WTC11 (cell line): ENCODE measurements around the gene CYB5B.

Source experiments
- ATF1 ChIP-seq: sonication (generic); formaldehyde crosslinking; IDR thresholded peaks from 2 replicates; pipeline ENCODE4 v1.8.1; 2023; ENCODE audit warnings: mild to moderate bottlenecking, moderate library complexity, missing genetic modification reagents
- CREB1 ChIP-seq: sonication (generic); formaldehyde crosslinking; IDR thresholded peaks from 2 replicates; pipeline ENCODE4 v1.8.0; 2023; ENCODE audit warnings: mild to moderate bottlenecking, missing genetic modification reagents
- FOXJ3 ChIP-seq: sonication (generic); formaldehyde crosslinking; IDR thresholded peaks from 2 replicates; pipeline ENCODE4 v1.9.0; 2021; ENCODE audit warnings: missing genetic modification reagents, mild to moderate bottlenecking, borderline replicate concordance
- JUN ChIP-seq: sonication (generic); formaldehyde crosslinking; IDR thresholded peaks from 2 replicates; pipeline ENCODE4 v1.8.0; 2023; ENCODE audit warnings: mild to moderate bottlenecking, missing genetic modification reagents
- MAX ChIP-seq: sonication (generic); formaldehyde crosslinking; IDR thresholded peaks from 2 replicates; pipeline ENCODE4 v1.8.0; 2022; ENCODE audit warnings: mild to moderate bottlenecking, missing genetic modification reagents
- NFYB ChIP-seq: sonication (generic); formaldehyde crosslinking; conservative IDR thresholded peaks from 2 replicates; pipeline ENCODE4 v1.8.0; 2022; ENCODE audit warnings: low read depth, missing genetic modification reagents
- OVOL2 ChIP-seq: fragments of 250-450 bp; sonication (Bioruptor Pico); IDR thresholded peaks from 2 replicates; pipeline ENCODE4 v1.9.0; 2021; ENCODE audit warnings: mild to moderate bottlenecking, borderline replicate concordance
- ZNF263 ChIP-seq: sonication (generic); formaldehyde crosslinking; IDR thresholded peaks from 2 replicates; pipeline ENCODE4 v1.8.1; 2022; ENCODE audit warnings: low read depth, mild to moderate bottlenecking, moderate library complexity, missing genetic modification reagents
- TF ChIP-seq, protein P1 (sequence below): fragments of 200-600 bp; IDR thresholded peaks from 2 replicates; pipeline ENCODE4 v1.8.0; 2022; ENCODE audit warnings: antibody characterized with exemption
- TF ChIP-seq, protein P2 (sequence below): sonication (generic); formaldehyde crosslinking; IDR thresholded peaks from 2 replicates; pipeline ENCODE4 v1.8.1; 2022; ENCODE audit warnings: low read depth, missing genetic modification reagents, borderline replicate concordance
- TF ChIP-seq, protein P3 (sequence below): fragments of 250-450 bp; sonication (Bioruptor Pico); IDR thresholded peaks from 2 replicates; pipeline ENCODE4 v1.9.0; 2021; ENCODE audit warnings: mild to moderate bottlenecking, borderline replicate concordance

DNA sequence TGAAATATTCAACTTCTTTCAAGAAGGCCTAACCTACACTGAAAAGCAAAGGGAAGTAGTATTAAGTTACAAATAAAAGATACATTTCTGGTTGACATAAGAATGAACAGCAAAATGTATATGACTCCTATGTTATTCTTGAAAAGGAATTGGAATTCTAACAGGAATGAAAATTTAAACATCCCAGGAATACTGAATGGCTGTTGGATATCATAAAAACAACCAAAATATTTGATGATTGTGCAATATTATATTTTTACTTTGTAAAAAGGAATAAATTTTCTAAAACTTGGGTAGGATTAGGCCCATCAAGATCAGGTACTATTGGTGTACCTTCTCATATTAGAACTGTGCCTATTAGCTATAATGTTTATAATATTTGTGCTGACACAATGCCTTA lies 50.0 kb downstream of the CYB5B start:
- TF ChIP-seq ZNF263 (no peak), OVOL2 (CRISPR knock-in tag) (no peak), JUN (no peak), MAX (no peak), CREB1 (CRISPR knock-in tag) (no peak), ATF1 (CRISPR knock-in tag) (no peak), FOXJ3 (CRISPR knock-in tag) (no peak), NFYB (CRISPR knock-in tag) (no peak)
- TF ChIP-seq, protein P1, sequence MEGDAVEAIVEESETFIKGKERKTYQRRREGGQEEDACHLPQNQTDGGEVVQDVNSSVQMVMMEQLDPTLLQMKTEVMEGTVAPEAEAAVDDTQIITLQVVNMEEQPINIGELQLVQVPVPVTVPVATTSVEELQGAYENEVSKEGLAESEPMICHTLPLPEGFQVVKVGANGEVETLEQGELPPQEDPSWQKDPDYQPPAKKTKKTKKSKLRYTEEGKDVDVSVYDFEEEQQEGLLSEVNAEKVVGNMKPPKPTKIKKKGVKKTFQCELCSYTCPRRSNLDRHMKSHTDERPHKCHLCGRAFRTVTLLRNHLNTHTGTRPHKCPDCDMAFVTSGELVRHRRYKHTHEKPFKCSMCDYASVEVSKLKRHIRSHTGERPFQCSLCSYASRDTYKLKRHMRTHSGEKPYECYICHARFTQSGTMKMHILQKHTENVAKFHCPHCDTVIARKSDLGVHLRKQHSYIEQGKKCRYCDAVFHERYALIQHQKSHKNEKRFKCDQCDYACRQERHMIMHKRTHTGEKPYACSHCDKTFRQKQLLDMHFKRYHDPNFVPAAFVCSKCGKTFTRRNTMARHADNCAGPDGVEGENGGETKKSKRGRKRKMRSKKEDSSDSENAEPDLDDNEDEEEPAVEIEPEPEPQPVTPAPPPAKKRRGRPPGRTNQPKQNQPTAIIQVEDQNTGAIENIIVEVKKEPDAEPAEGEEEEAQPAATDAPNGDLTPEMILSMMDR = no peak
- TF ChIP-seq, protein P2, sequence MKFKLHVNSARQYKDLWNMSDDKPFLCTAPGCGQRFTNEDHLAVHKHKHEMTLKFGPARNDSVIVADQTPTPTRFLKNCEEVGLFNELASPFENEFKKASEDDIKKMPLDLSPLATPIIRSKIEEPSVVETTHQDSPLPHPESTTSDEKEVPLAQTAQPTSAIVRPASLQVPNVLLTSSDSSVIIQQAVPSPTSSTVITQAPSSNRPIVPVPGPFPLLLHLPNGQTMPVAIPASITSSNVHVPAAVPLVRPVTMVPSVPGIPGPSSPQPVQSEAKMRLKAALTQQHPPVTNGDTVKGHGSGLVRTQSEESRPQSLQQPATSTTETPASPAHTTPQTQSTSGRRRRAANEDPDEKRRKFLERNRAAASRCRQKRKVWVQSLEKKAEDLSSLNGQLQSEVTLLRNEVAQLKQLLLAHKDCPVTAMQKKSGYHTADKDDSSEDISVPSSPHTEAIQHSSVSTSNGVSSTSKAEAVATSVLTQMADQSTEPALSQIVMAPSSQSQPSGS = no peak
- TF ChIP-seq, protein P3, sequence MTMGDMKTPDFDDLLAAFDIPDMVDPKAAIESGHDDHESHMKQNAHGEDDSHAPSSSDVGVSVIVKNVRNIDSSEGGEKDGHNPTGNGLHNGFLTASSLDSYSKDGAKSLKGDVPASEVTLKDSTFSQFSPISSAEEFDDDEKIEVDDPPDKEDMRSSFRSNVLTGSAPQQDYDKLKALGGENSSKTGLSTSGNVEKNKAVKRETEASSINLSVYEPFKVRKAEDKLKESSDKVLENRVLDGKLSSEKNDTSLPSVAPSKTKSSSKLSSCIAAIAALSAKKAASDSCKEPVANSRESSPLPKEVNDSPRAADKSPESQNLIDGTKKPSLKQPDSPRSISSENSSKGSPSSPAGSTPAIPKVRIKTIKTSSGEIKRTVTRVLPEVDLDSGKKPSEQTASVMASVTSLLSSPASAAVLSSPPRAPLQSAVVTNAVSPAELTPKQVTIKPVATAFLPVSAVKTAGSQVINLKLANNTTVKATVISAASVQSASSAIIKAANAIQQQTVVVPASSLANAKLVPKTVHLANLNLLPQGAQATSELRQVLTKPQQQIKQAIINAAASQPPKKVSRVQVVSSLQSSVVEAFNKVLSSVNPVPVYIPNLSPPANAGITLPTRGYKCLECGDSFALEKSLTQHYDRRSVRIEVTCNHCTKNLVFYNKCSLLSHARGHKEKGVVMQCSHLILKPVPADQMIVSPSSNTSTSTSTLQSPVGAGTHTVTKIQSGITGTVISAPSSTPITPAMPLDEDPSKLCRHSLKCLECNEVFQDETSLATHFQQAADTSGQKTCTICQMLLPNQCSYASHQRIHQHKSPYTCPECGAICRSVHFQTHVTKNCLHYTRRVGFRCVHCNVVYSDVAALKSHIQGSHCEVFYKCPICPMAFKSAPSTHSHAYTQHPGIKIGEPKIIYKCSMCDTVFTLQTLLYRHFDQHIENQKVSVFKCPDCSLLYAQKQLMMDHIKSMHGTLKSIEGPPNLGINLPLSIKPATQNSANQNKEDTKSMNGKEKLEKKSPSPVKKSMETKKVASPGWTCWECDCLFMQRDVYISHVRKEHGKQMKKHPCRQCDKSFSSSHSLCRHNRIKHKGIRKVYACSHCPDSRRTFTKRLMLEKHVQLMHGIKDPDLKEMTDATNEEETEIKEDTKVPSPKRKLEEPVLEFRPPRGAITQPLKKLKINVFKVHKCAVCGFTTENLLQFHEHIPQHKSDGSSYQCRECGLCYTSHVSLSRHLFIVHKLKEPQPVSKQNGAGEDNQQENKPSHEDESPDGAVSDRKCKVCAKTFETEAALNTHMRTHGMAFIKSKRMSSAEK (CRISPR knock-in tag) = no peak
